Smooth muscle cell (in vitro differentiated cells): Measurements from ENCODE around the gene RPP25. TPM values are rescaled to one million over a fixed set of nuclear protein-coding genes. Genes with fewer than 3 reads are reported as not detected.

Source experiments
- DNase-seq: peaks from one replicate; lab custom pipeline; 2025; ENCODE audit not compliant: unreplicated experiment; lab: John Stamatoyannopoulos, UW
- H2AFZ ChIP-seq: fragments of 200-600 bp; sonication (generic); 2 replicates; pipeline ENCODE4 v1.6.0; 2016; ENCODE audit warnings: antibody characterized with exemption, low read depth, mild to moderate bottlenecking
- H3F3A ChIP-seq: fragments of 200-600 bp; sonication (generic); 2 replicates; pipeline ENCODE4 v1.6.0; 2017; ENCODE audit warnings: antibody characterized with exemption, low read depth
- H3K27ac ChIP-seq: fragments of 200-600 bp; sonication (generic); 2 replicates; pipeline ENCODE4 v1.5.1; 2016; ENCODE audit warnings: low read depth, mild to moderate bottlenecking
- H3K27me3 ChIP-seq: fragments of 200-600 bp; sonication (generic); 2 replicates; pipeline ENCODE4 v1.6.1; 2016; ENCODE audit warnings: low read depth, mild to moderate bottlenecking
- H3K36me3 ChIP-seq: fragments of 200-600 bp; sonication (generic); 2 replicates; pipeline ENCODE4 v1.5.1; 2016; ENCODE audit warnings: low read depth
- H3K4me1 ChIP-seq: fragments of 200-600 bp; sonication (generic); 2 replicates; pipeline ENCODE4 v1.5.1; 2016; ENCODE audit warnings: low read depth
- H3K4me2 ChIP-seq: fragments of 200-600 bp; sonication (generic); 2 replicates; pipeline ENCODE4 v1.6.0; 2016; ENCODE audit warnings: mild to moderate bottlenecking
- H3K4me3 ChIP-seq: fragments of 200-600 bp; sonication (generic); 2 replicates; pipeline ENCODE4 v1.5.1; 2016; ENCODE audit warnings: mild to moderate bottlenecking
- H3K79me2 ChIP-seq: fragments of 200-600 bp; sonication (generic); 2 replicates; pipeline ENCODE4 v1.6.0; 2016; ENCODE audit warnings: low read depth, mild to moderate bottlenecking
- H3K9ac ChIP-seq: fragments of 200-600 bp; sonication (generic); 2 replicates; pipeline ENCODE4 v1.6.0; 2016; ENCODE audit warnings: low read depth
- H3K9me3 ChIP-seq: fragments of 200-600 bp; sonication (generic); replicated peaks from 2 replicates; pipeline ENCODE4 v1.5.1; 2016; ENCODE audit warnings: low read depth
- H4K20me1 ChIP-seq: fragments of 200-600 bp; sonication (generic); 2 replicates; pipeline ENCODE4 v1.6.0; 2016; ENCODE audit warnings: low read depth
- WGBS: methylation state at CpG from one replicate; pipeline ENCODE4 v1.1.7; 2016; ENCODE audit warnings: low lambda C conversion rate; 5-methylcytosine and 5-hydroxymethylcytosine counted together
- polyA plus RNA-seq: library from polyadenylated mRNA; unstranded; fragments of >200 nt; fragmentation: Nextera tagmentation; extraction: Ambion mirVana; gene quantifications from 2 replicates; pipeline ENCODE4 v1.2.1, GENCODE V29; 2016
- total RNA-seq: library from RNA; depleted of rRNA; stranded (reverse); fragments of >200 nt; gene quantifications from 2 replicates; pipeline ENCODE4 v1.2.3, GENCODE V29; 2014
- TF ChIP-seq, protein P1 (sequence below): fragments of 200-600 bp; sonication (generic); IDR thresholded peaks from 2 replicates; pipeline ENCODE4 v1.5.1; 2017; ENCODE audit warnings: borderline replicate concordance, mild to moderate bottlenecking, antibody characterized with exemption; ENCODE audit not compliant: insufficient read depth, poor library complexity, severe bottlenecking

RPP25 gene
- total and polyA plus RNA-seq, 2 experiments from 2014 or later = 8.7 to 26.2 TPM

DNA sequence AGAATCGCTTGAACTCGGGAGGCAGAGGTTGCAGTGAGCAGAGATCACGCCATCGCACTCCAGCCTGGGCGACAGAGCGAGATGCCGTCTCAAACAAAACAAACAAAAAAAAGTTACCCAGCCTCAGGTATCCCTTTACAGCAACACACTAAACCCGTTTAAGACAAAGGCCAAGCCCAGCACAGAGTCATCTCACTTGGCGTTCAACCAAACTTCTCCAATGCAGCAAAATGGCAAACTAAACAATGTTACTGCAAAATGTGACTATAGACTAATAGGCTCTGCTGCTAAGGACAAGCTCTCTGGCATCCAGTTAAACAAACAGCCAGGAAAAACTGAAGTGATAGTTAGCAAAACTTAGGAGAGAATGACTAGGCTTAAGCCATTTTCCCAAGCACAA lies 43.5 kb downstream of the RPP25 start:
- no peak overlapping the region for H2AFZ ChIP-seq
- no peaks in the 10 kb centered on the region for H3K27me3 ChIP-seq
- no peak overlapping the region for H3K27ac ChIP-seq
- no peaks in the 10 kb centered on the region for H4K20me1 ChIP-seq
- TF ChIP-seq, protein P1, sequence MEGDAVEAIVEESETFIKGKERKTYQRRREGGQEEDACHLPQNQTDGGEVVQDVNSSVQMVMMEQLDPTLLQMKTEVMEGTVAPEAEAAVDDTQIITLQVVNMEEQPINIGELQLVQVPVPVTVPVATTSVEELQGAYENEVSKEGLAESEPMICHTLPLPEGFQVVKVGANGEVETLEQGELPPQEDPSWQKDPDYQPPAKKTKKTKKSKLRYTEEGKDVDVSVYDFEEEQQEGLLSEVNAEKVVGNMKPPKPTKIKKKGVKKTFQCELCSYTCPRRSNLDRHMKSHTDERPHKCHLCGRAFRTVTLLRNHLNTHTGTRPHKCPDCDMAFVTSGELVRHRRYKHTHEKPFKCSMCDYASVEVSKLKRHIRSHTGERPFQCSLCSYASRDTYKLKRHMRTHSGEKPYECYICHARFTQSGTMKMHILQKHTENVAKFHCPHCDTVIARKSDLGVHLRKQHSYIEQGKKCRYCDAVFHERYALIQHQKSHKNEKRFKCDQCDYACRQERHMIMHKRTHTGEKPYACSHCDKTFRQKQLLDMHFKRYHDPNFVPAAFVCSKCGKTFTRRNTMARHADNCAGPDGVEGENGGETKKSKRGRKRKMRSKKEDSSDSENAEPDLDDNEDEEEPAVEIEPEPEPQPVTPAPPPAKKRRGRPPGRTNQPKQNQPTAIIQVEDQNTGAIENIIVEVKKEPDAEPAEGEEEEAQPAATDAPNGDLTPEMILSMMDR = no peak
- H3K4me3 ChIP-seq = no peak overlapping the region
- no peak overlapping the region for H3K9ac ChIP-seq
- no peaks in the 10 kb centered on the region for H3F3A ChIP-seq
- 96% methylated on average over 9 of the region's 9 CpGs for WGBS
- H3K4me1 ChIP-seq = no peaks in the 10 kb centered on the region
- no peaks in the 10 kb centered on the region for H3K36me3 ChIP-seq
- no peak overlapping the region for H3K4me2 ChIP-seq
- no peaks in the 10 kb centered on the region for H3K9me3 ChIP-seq
- no peaks in the 10 kb centered on the region for H3K79me2 ChIP-seq
- DNase-seq = no peak

DNA sequence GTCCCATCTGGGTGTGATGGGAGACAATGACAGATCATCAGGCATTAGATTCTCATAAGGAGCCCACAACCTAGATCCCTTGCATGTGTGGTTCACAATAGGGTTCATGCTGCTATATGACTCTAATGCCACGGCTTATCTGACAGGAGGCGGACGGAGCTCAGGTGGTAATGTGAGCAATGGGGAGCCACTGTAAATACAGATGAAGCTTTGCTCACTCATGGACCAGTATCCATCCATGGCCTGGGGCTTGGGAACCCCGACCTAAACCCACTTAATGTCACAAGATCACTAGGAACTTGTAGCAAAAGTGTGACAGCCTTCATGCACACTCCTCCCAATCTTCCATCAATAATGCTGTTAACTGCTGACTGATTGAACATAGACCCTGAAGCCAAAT lies 47.9 kb downstream of the RPP25 start:
- H3K4me3 ChIP-seq = no peak overlapping the region
- no peaks in the 10 kb centered on the region for H3K36me3 ChIP-seq
- H3K27me3 ChIP-seq = no peaks in the 10 kb centered on the region
- peaks cover 5% of the 10 kb centered on the region for H3F3A ChIP-seq
- 97% methylated on average over 4 of the region's 4 CpGs for WGBS
- no peak overlapping the region for H3K4me2 ChIP-seq
- no peak overlapping the region for H3K27ac ChIP-seq
- H3K79me2 ChIP-seq = peaks cover 19% of the 10 kb centered on the region
- H4K20me1 ChIP-seq = peaks cover 7% of the 10 kb centered on the region
- no peak for DNase-seq
- TF ChIP-seq, protein P1 = no peak
- no peak overlapping the region for H3K9ac ChIP-seq
- no peaks in the 10 kb centered on the region for H3K9me3 ChIP-seq
- peaks cover 11% of the 10 kb centered on the region for H3K4me1 ChIP-seq
- no peak overlapping the region for H2AFZ ChIP-seq

DNA sequence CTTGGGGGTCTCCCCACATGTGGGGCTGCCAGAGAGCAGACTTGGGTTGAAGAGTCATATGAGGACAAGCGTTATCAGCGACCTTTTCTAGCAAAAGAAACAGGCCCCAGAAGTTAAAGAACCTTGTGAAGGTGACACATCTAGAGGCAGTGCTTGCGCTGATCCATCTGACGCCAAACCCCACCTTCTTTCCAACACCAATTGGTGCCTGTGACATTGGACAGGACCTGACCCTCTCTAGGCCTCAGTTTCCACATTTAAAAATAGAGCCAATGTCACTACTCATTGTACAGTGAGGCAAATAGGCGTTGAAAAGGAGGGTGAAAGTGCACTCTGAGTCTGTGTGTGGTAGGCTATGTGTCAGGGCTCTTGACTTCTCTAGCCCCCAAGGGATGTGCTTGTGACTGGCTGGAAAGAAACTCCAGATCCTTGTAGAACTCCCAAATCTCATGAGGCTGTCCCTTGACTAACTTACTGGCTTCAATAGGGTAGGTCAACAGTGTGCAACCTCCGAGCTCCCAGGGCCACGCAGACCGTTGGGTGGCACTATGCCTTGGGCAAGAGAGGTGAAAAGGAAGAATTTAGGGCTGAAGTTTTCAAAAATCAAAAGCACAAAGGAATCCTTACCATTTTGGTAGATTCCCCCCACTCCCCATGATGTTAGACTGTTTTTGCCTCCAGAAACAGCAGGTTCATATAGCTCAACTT lies 49.3 kb downstream of the RPP25 start:
- no peak for DNase-seq
- TF ChIP-seq, protein P1 = no peak
- Histone ChIP-seq H4K20me1 (peaks cover 7% of the 10 kb centered on the region), H3K4me3 (peak overlapping the region; percentile 81), H3K9me3 (no peaks in the 10 kb centered on the region), H3K36me3 (no peaks in the 10 kb centered on the region), H3K4me2 (peak overlapping the region; percentile 91), H2AFZ (peak overlapping the region; percentile 98), H3K9ac (peak overlapping the region; percentile 88), H3K4me1 (peaks cover 11% of the 10 kb centered on the region), H3F3A (peaks cover 5% of the 10 kb centered on the region), H3K27ac (peak overlapping the region; percentile 68), H3K79me2 (peaks cover 20% of the 10 kb centered on the region), H3K27me3 (no peaks in the 10 kb centered on the region)
- WGBS = 45% methylated on average over 8 of the region's 8 CpGs
